ENCODE results near the gene CCNB3.

DNA sequence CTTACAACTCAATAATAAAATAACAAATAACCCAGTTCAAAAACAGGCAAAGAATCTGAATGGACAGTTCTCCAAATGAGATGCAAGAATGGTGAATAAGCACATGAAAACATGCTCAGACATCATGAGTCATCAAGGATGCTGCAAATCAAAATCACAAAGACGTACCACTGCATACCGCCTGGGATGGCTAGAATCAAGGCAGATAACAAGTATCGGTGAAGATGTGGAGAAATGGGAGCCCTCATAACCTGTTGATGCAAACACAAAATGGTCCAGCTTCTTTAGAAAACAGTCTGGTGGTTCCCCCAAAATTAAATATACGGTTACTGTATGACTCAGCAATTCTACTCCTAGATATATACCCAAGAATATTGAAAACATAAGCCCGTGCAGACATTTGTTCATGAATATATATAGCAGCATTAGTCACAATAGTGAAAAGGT is 36.3 kb upstream of the CCNB3 start:
- no peak for TF ChIP-seq POLR2A (IDR thresholded peaks at IDR 0.05)
- TF ChIP-seq, protein P1, sequence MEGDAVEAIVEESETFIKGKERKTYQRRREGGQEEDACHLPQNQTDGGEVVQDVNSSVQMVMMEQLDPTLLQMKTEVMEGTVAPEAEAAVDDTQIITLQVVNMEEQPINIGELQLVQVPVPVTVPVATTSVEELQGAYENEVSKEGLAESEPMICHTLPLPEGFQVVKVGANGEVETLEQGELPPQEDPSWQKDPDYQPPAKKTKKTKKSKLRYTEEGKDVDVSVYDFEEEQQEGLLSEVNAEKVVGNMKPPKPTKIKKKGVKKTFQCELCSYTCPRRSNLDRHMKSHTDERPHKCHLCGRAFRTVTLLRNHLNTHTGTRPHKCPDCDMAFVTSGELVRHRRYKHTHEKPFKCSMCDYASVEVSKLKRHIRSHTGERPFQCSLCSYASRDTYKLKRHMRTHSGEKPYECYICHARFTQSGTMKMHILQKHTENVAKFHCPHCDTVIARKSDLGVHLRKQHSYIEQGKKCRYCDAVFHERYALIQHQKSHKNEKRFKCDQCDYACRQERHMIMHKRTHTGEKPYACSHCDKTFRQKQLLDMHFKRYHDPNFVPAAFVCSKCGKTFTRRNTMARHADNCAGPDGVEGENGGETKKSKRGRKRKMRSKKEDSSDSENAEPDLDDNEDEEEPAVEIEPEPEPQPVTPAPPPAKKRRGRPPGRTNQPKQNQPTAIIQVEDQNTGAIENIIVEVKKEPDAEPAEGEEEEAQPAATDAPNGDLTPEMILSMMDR (IDR thresholded peaks at IDR 0.05), result no peak

All from thyroid gland (tissue), 4 donors.